SU-DHL-6 (cell line): ENCODE results near the gene IGF2.

Experiments
- EZH2phosphoT487 ChIP-seq: fragments of 200-600 bp; sonication (generic), shearing (Covaris generic); conservative IDR thresholded peaks from 2 replicates; pipeline ENCODE4 v1.6.1; 2018; ENCODE audit warnings: mild to moderate bottlenecking, antibody characterized with exemption, low read length, moderate library complexity, mixed read lengths
- TF ChIP-seq, protein P1 (sequence below): fragments of 200-600 bp; sonication (generic); IDR thresholded peaks from one replicate; pipeline ENCODE4 v1.5.1; 2017; ENCODE audit warnings: antibody characterized with exemption, mild to moderate bottlenecking, low read length, moderate library complexity; ENCODE audit not compliant: insufficient read depth, poor library complexity, severe bottlenecking

- TF ChIP-seq, protein P1, sequence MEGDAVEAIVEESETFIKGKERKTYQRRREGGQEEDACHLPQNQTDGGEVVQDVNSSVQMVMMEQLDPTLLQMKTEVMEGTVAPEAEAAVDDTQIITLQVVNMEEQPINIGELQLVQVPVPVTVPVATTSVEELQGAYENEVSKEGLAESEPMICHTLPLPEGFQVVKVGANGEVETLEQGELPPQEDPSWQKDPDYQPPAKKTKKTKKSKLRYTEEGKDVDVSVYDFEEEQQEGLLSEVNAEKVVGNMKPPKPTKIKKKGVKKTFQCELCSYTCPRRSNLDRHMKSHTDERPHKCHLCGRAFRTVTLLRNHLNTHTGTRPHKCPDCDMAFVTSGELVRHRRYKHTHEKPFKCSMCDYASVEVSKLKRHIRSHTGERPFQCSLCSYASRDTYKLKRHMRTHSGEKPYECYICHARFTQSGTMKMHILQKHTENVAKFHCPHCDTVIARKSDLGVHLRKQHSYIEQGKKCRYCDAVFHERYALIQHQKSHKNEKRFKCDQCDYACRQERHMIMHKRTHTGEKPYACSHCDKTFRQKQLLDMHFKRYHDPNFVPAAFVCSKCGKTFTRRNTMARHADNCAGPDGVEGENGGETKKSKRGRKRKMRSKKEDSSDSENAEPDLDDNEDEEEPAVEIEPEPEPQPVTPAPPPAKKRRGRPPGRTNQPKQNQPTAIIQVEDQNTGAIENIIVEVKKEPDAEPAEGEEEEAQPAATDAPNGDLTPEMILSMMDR: no peak
- no peak for TF ChIP-seq EZH2phosphoT487
Observed at GRCh38 chr11:2091112-2091746, 48.0 kb downstream of the IGF2 start.
